ENCODE measurements around the gene SEC16B.

SEC16B gene

DNA sequence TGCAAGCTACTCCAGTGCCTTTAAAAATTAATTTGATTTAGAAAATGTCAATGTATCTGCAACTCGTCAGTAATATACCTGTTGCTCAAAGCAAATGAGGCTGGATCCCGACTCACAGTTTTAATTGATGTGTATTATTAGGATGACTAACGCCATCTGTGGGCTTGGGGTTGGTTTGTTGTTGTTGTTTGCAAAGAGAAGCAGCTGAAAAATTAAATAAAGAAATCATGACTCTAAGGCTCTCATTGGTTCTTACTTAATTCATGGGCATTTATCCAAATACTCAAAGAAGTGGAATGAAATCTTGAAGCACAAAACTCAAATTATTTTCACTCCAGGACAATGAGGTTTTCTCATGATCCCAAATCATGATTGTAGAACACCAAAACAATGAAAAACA, 46.4 kb downstream of the SEC16B start:
- no peak overlapping the region for H3K27ac ChIP-seq
- no peak for DNase-seq (ENCODE audit: low spot score)
- ChIA-PET CTCF (no interaction called here), POLR2A (ENCODE audit: low non-redundant PET) (no interaction called here)
- TF ChIP-seq, protein P1, sequence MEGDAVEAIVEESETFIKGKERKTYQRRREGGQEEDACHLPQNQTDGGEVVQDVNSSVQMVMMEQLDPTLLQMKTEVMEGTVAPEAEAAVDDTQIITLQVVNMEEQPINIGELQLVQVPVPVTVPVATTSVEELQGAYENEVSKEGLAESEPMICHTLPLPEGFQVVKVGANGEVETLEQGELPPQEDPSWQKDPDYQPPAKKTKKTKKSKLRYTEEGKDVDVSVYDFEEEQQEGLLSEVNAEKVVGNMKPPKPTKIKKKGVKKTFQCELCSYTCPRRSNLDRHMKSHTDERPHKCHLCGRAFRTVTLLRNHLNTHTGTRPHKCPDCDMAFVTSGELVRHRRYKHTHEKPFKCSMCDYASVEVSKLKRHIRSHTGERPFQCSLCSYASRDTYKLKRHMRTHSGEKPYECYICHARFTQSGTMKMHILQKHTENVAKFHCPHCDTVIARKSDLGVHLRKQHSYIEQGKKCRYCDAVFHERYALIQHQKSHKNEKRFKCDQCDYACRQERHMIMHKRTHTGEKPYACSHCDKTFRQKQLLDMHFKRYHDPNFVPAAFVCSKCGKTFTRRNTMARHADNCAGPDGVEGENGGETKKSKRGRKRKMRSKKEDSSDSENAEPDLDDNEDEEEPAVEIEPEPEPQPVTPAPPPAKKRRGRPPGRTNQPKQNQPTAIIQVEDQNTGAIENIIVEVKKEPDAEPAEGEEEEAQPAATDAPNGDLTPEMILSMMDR (conservative IDR thresholded peaks at IDR 0.05; ENCODE audit: low read depth) = no peak

DNA sequence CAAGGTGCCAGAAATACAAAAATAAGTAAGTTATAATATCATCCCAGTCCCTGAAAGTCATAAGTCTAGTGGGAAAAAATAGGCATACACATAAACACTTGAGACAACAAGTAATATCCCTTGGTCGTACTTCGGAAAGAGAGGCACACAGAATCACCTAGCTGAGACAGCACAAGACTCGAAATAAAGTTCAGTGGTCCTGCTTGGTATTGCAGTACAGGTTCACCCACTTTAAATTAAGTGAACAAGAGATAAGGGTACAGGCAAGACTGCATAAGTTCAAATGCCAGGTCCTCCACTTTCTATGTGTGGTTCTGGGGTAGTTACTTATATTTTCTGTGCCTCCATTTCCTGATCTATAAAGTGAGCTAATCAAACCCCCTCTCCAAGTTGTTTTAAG, 47.6 kb downstream of the SEC16B start:
- POLR2A ChIA-PET (ENCODE audit: low non-redundant PET) = no interaction called here

DNA sequence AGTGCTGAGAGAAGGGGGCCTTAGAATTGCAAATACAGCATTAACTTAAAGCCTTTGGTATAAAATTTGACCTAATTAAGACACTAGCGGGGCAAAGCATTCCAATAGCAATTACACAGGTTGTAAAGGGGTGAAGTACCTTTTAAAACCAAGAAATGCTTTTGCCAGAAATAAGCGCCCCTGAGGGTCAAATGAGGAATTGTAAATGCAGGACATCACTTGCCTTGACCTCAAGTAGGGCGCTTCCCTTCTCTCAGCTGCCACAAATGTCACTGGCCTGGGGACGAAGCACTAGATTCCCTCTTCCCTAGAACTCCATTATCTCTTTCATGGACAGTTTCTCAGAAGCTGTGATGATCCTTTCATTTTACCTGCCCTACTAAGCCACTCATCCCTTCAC, 48.3 kb downstream of the SEC16B start:
- ChIA-PET CTCF (no interaction called here), POLR2A (ENCODE audit: low non-redundant PET) (no interaction called here)
- no peak overlapping the region for H3K27ac ChIP-seq
- TF ChIP-seq, protein P1 (conservative IDR thresholded peaks at IDR 0.05; ENCODE audit: low read depth) = no peak
- no peak for DNase-seq (ENCODE audit: low spot score)

More for the DNA sequence above, 47.6 kb downstream of the SEC16B start:
- no peak for DNase-seq (ENCODE audit: low spot score)
- H3K27ac ChIP-seq = no peak overlapping the region
- CTCF ChIA-PET = no interaction called here
- TF ChIP-seq, protein P1 (conservative IDR thresholded peaks at IDR 0.05; ENCODE audit: low read depth) = no peak

DNA sequence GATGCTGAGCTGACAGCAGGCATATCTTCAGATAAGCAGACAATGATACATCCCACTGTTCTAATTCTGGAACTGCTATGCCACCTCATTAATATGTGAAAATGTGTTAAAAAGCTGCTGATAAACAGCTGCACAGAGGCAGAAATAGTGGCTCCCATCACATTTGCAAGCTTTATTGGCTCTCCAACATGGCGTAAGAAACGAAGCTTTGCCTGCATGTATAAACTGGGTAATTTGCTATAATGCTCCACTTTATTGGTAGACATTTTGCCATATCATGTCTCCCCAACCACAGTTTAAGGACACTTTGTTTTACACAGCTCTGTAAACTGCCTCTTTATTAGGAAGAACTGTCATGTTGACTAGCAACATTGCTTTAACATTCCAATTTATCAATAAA, 49.8 kb downstream of the SEC16B start:
- CTCF ChIA-PET = no interaction called here
- no peak for DNase-seq (ENCODE audit: low spot score)
- POLR2A ChIA-PET (ENCODE audit: low non-redundant PET) = no interaction called here
- H3K27ac ChIP-seq = no peak overlapping the region
- TF ChIP-seq, protein P1 (conservative IDR thresholded peaks at IDR 0.05; ENCODE audit: low read depth) = no peak

DNA sequence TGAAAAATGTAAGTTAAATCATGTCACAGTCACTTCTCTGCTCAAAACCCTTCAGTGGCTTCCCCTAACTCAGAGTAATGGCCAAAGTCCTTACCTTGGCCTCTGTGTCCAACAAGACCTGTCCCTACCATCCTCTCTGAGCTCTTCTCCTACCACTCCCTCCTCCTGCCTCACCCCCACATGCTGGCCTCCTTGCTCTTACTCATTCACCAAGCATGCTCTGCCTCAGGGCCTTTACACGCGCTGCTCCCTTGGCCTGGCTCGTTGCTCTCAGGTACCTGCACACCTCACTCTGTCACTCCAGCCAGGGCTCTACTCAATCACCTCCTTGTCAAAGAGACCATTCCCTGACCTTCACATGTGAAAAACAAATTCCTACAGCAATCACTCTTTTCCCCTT, 54.2 kb downstream of the SEC16B start:
- CTCF ChIA-PET = no interaction called here
- POLR2A ChIA-PET (ENCODE audit: low non-redundant PET) = no interaction called here
- H3K27ac ChIP-seq = no peak overlapping the region
- TF ChIP-seq, protein P1 (conservative IDR thresholded peaks at IDR 0.05; ENCODE audit: low read depth) = no peak
- DNase-seq (ENCODE audit: low spot score) = peak; percentile 56

DNA sequence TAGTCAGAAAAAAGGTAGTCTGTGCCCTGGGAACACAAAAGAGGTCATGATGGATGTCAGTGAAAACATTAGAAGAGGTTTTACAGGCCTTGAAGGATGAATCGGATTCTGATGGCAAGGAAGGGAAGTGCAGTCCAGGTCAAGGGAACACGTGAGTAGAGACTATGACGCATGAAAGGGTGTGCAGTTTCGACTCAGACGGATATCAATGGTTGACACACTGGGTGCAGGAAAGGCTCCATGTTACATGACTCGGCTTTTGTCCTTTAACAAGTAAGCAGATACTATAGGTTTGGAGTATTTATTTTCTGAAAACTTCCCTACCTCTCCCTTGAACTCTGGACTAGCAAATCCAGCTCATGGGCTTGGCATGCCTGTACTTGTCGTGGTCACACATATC, 55.3 kb downstream of the SEC16B start:
- CTCF ChIA-PET = no interaction called here
- TF ChIP-seq, protein P1 (conservative IDR thresholded peaks at IDR 0.05; ENCODE audit: low read depth) = no peak
- H3K27ac ChIP-seq = no peak overlapping the region
- POLR2A ChIA-PET (ENCODE audit: low non-redundant PET) = no interaction called here
- peak; percentile 13 for DNase-seq (ENCODE audit: low spot score)

All from RWPE1 (cell line).